Spleen (tissue), 7 donors: ENCODE results near the gene LCN10.

Experiments
- CTCF ChIP-seq, 11 experiments: fragments of 200-600 bp in 7 of 11; fragments of 450-650 bp in 4 of 11; sonication (generic) in 4 of 11; IDR thresholded peaks in 8 of 11; conservative IDR thresholded peaks in 3 of 11; 1 replicate in 7 of 11; 2 replicates in 4 of 11; pipeline versions ENCODE4 v1.4.0 to v1.8.0; 2016 to 2021; ENCODE audit warnings: antibody characterized with exemption in 11 of 11, inconsistent platforms in 4 of 11, mild to moderate bottlenecking in 1 of 11
- POLR2A ChIP-seq, 3 donors: fragments of 450-650 bp; IDR thresholded peaks; one replicate each; pipeline ENCODE4 v1.5.1; 2017; ENCODE audit warnings: antibody characterized with exemption in 3 of 3, mild to moderate bottlenecking in 1 of 3
- POLR2AphosphoS5 ChIP-seq, 3 donors: sonication (generic); formaldehyde crosslinking; IDR thresholded peaks; one replicate each; pipeline ENCODE4 v1.5.1; 2017; ENCODE audit warnings: antibody characterized with exemption in 3 of 3
- donor health status: DM: no; HTN: no; CAD: no; lungs with moderate emphysema.
- donor health status: DM: no; HTN: no; CAD: no.
- donor health status: DM: no; HTN: no; CAD: no.

- TF ChIP-seq POLR2AphosphoS5 (IDR thresholded peaks at IDR 0.05) (peak; percentile 94 to 95 (median 94)), POLR2A (IDR thresholded peaks at IDR 0.05) (peak in 1 of 3 donors; percentile 34), CTCF (IDR thresholded peaks at IDR 0.05 in 8 of 11, conservative IDR thresholded peaks at IDR 0.05 in 3 of 11) (peak in 1 of 11 experiments; percentile 18)
Observed at GRCh38 chr9:136790640-136791515, 48.1 kb upstream of the LCN10 start, which contains the start of gene TMEM141.
